ENCODE data around the gene C10orf90. TPM values are rescaled to one million over a fixed set of nuclear protein-coding genes. Genes with fewer than 3 reads are reported as not detected.

Gene C10orf90
- total RNA-seq, 1 donor from 2014 or later: not detected

DNA sequence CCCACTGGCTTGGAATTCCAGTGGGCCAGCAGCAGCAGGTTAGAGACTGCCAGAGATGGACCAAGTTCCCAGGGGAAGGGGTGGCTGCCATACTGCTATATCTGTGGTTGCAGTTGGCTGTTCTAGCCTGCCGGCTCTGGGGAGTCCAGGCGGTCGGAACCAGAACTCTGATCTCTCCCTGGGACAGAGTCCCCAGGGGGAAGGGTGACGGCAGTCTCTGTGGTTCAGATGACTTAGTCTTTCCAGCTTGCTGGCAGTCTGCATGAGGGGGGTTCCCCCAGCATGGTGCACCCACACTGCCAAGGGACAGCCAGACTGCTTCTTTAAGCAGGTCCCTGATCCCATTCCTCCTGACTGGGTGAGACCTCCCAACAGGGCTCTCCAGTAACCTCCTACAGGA, 82.5 kb downstream of the C10orf90 start:
- H3K27me3 ChIP-seq: no peaks in the 10 kb centered on the region
- H3K9me3 ChIP-seq: no peaks in the 10 kb centered on the region
- no peak for ATAC-seq
- intact Hi-C loops (cut with DNase I): no loop called here
- TF ChIP-seq, protein P1, sequence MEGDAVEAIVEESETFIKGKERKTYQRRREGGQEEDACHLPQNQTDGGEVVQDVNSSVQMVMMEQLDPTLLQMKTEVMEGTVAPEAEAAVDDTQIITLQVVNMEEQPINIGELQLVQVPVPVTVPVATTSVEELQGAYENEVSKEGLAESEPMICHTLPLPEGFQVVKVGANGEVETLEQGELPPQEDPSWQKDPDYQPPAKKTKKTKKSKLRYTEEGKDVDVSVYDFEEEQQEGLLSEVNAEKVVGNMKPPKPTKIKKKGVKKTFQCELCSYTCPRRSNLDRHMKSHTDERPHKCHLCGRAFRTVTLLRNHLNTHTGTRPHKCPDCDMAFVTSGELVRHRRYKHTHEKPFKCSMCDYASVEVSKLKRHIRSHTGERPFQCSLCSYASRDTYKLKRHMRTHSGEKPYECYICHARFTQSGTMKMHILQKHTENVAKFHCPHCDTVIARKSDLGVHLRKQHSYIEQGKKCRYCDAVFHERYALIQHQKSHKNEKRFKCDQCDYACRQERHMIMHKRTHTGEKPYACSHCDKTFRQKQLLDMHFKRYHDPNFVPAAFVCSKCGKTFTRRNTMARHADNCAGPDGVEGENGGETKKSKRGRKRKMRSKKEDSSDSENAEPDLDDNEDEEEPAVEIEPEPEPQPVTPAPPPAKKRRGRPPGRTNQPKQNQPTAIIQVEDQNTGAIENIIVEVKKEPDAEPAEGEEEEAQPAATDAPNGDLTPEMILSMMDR (IDR thresholded peaks at IDR 0.05): no peak
- no peak overlapping the region for H3K27ac ChIP-seq
- H3K4me1 ChIP-seq: no peaks in the 10 kb centered on the region
- H3K4me3 ChIP-seq: no peak overlapping the region
- no peaks in the 10 kb centered on the region for H3K36me3 ChIP-seq
- no peak for DNase-seq

DNA sequence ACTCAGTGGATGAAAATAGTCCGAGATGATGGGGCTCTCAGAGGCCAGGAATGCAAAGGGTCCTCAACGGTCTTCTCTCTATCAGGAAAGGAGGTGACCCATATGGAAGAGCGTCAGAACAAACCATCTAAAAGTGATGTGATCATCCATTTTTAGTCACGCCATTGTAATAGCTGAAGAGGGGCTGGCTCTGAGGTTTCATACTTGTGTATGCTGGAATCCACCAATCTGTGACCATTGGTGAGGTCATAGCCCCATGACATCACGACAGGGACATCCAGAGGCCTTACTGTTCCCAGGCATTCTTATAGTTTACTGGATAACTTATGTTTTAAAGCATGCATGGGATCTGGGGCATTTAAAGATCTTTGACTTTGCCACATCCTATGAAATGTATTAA, 83.6 kb downstream of the C10orf90 start:
- H3K4me1 ChIP-seq: no peaks in the 10 kb centered on the region
- DNase-seq: no peak
- H3K27ac ChIP-seq: no peak overlapping the region
- H3K4me3 ChIP-seq: no peak overlapping the region
- no peaks in the 10 kb centered on the region for H3K9me3 ChIP-seq
- intact Hi-C loops (cut with DNase I): no loop called here
- TF ChIP-seq, protein P1 (IDR thresholded peaks at IDR 0.05): no peak
- no peaks in the 10 kb centered on the region for H3K36me3 ChIP-seq
- no peaks in the 10 kb centered on the region for H3K27me3 ChIP-seq
- ATAC-seq: no peak

DNA sequence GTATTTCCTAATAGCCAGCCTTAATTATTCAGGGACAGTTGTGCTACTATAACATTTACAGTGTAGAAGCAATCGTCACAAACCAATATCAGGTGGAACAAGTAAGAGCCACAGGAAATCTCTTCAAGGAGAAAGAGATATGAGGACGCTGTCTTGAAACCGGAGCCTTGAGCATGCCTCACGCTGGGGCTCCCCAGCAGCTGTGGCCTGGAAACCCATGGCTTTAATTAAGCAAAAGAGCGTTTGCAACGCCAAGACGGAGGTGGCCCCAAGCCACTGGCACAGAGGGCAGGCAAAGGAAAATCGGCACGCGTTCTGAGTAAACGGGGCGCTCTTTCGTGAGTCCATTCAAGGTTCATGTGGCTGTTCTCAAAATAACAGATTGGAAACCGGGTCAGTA, 84.4 kb downstream of the C10orf90 start:
- H3K9me3 ChIP-seq: no peaks in the 10 kb centered on the region
- H3K4me1 ChIP-seq: no peaks in the 10 kb centered on the region
- no peaks in the 10 kb centered on the region for H3K27me3 ChIP-seq
- H3K4me3 ChIP-seq: no peak overlapping the region
- DNase-seq: no peak
- H3K27ac ChIP-seq: no peak overlapping the region
- no peak for ATAC-seq
- H3K36me3 ChIP-seq: no peaks in the 10 kb centered on the region
- intact Hi-C loops (cut with DNase I): no loop called here
- TF ChIP-seq, protein P1 (IDR thresholded peaks at IDR 0.05): no peak

DNA sequence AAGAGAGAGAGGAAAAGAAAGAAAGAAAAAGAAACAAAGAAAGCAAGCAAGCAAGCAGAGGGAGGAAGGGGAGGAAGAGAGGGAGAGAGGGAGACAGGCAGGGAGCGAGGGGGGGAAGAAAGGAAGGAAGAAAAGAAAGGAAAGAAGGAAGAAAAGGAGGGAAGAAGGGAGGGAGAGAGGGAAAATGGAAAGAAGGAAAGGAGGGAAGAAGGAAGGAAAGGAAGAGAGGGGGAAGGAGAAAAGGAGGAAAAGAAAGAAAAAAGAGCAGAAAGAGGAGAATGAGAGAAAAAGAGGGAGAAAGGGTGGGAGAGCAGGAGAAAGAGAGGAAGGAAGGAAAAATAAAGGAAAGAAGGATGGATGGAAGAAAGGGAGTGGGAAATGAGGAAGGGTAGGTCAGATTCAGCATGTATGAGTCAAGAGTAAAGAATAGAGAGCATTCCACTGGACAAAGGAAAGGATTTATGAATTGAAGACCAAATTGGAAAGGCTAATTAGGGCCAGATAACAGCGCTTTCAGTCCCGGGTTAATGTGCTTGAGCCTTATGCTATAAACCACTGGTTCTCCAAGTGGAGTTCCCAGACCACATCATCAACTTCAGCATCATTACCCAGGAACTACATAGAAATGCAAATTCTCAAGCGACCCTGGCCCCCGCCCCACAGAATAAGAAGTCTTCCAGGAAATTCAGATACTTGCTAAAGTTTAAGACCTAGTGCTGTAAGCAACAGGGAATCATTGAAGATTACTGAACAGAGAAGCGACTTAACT, 85.1 kb downstream of the C10orf90 start:
- H3K36me3 ChIP-seq: no peaks in the 10 kb centered on the region
- no peak overlapping the region for H3K27ac ChIP-seq
- no peaks in the 10 kb centered on the region for H3K27me3 ChIP-seq
- intact Hi-C loops (cut with DNase I): no loop called here
- no peak for DNase-seq
- TF ChIP-seq, protein P1 (IDR thresholded peaks at IDR 0.05): no peak
- H3K4me3 ChIP-seq: no peak overlapping the region
- H3K9me3 ChIP-seq: no peaks in the 10 kb centered on the region
- no peaks in the 10 kb centered on the region for H3K4me1 ChIP-seq
- no peak for ATAC-seq

DNA sequence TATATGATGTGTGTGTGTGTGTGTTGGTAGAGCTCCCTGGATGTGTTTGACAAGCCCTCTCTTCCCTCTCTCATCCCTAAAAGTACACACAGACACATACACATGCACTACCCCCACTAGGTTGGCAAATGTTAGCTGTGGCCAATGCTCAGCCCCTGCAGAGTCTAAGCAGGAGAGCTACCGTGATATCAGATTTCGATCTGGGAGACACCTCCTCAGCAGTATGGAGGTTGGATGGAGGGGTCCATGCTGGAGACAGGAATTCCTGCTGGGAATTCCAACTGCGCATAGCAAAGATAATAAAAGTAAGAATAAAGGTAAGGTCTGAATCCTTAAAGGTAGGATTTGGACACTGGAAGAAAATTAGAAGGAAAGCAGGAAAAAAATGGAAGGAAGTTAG, 85.7 kb downstream of the C10orf90 start:
- Histone ChIP-seq H3K4me1 (no peaks in the 10 kb centered on the region), H3K36me3 (no peaks in the 10 kb centered on the region), H3K9me3 (no peaks in the 10 kb centered on the region), H3K27ac (no peak overlapping the region), H3K4me3 (no peak overlapping the region), H3K27me3 (no peaks in the 10 kb centered on the region)
- DNase-seq: no peak
- ATAC-seq: no peak
- TF ChIP-seq, protein P1 (IDR thresholded peaks at IDR 0.05): no peak
- intact Hi-C loops (cut with DNase I): no loop called here
